ENCODE data around the gene FEM1C. TPM values are rescaled to one million over a fixed set of nuclear protein-coding genes. Genes with fewer than 3 reads are reported as not detected.

FEM1C gene
- total and polyA plus RNA-seq, 2 of the 4 experiments (the other 2 are of a cell fraction): 6.3 to 21.5 TPM

DNA sequence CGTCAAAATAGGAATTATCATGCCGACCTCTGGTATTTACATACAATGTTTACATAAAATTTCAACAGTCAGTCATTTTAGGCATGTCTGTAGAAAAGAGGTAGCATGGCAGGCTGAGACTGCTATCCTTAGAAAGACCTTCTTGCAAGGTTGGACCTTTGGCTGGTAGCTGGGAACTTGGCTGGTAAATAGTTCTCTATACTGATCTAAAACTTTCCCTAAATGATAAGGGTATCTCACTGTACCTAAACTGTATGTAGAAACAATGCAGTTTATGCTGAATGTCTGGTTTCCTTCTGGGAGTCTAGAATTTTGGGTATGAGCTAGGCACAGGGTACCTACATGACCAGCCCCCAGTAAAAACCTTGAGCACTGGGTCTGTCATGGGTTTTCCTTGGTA lies 18.0 kb downstream of the FEM1C start:
- BruUV-seq (replicated peaks): no TSS peak
- peaks cover 3% of the 10 kb centered on the region for H3K9me1 ChIP-seq (ENCODE audit: insufficient read depth, low read length)
- H3K4me1 ChIP-seq (ENCODE audit: control insufficient read depth, insufficient read depth, low read length): no peaks in the 10 kb centered on the region; the same call in none of the 2 replicates
- dilution Hi-C loops (cut with HindIII; ENCODE audit: low sequenced_read_pairs, unreplicated experiment): no loop called here
- no CpG with 5 or more reads among the region's 2 CpGs for WGBS, 2 experiments (ENCODE audit: extremely low coverage in 2 of 2, insufficient read length in 1 of 2)
- H3K14ac ChIP-seq (replicated peaks; ENCODE audit: low read depth, low read length): no peak overlapping the region
- no peak overlapping the region for H3K23ac ChIP-seq (ENCODE audit: low read depth, low read length)
- H2BK15ac ChIP-seq (ENCODE audit: low read depth, low read length): no peak overlapping the region
- no peak overlapping the region for H3K9ac ChIP-seq (ENCODE audit: low read depth, low read length)
- H3K4me3 ChIP-seq (ENCODE audit: insufficient read depth, low read depth, low read length): no peak overlapping the region
- ChIA-PET CTCF (no interaction called here), POLR2A (ENCODE audit: unreplicated experiment) (interaction anchor here (0.5 kb wide), 1 partner anchor 72 kb away, joined by 18 read pairs; no protein-coding TSS in a partner anchor)
- H4K8ac ChIP-seq (ENCODE audit: low read depth in 2 of 2, low read length in 2 of 2): no peak overlapping the region
- TF ChIP-seq FOS (IDR thresholded peaks at IDR 0.05; ENCODE audit: low read depth, low read length) (no peak), POLR2A (IDR thresholded peaks at IDR 0.05; ENCODE audit: low read depth, low read length) (no peak), MAFK (IDR thresholded peaks at IDR 0.05; ENCODE audit: low read depth, low read length) (no peak)
- TF ChIP-seq, protein P1, sequence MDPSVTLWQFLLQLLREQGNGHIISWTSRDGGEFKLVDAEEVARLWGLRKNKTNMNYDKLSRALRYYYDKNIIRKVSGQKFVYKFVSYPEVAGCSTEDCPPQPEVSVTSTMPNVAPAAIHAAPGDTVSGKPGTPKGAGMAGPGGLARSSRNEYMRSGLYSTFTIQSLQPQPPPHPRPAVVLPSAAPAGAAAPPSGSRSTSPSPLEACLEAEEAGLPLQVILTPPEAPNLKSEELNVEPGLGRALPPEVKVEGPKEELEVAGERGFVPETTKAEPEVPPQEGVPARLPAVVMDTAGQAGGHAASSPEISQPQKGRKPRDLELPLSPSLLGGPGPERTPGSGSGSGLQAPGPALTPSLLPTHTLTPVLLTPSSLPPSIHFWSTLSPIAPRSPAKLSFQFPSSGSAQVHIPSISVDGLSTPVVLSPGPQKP (IDR thresholded peaks at IDR 0.05; ENCODE audit: borderline replicate concordance, low read depth, low read length): no peak
- TF ChIP-seq, protein P2, sequence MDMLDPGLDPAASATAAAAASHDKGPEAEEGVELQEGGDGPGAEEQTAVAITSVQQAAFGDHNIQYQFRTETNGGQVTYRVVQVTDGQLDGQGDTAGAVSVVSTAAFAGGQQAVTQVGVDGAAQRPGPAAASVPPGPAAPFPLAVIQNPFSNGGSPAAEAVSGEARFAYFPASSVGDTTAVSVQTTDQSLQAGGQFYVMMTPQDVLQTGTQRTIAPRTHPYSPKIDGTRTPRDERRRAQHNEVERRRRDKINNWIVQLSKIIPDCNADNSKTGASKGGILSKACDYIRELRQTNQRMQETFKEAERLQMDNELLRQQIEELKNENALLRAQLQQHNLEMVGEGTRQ (IDR thresholded peaks at IDR 0.05; ENCODE audit: low read depth, low read length): no peak
- H3K36me3 ChIP-seq (ENCODE audit: control insufficient read depth, insufficient read depth, low read length): peaks cover 7% of the 10 kb centered on the region
- no peak for ATAC-seq (ENCODE audit: low read depth)
- intact Hi-C loops (cut with micrococcal nuclease): no loop called here
- H4K5ac ChIP-seq (ENCODE audit: low read depth, low read length): no peak overlapping the region
- no peak overlapping the region for H2AFZ ChIP-seq (replicated peaks; ENCODE audit: low read length, poor library complexity)
- DNase-seq: no peak
- H3K9me3 ChIP-seq (ENCODE audit: control insufficient read depth, insufficient read depth, low read length): no peaks in the 10 kb centered on the region
- H2BK20ac ChIP-seq (ENCODE audit: low read depth, low read length): no peak overlapping the region
- H4K20me1 ChIP-seq (ENCODE audit: insufficient read depth, low read length): peaks cover 29% of the 10 kb centered on the region; the same call in 1 of the 2 replicates
- H3K79me1 ChIP-seq (ENCODE audit: low read depth in 1 of 2, low read length in 2 of 2): peaks cover 28 to 47% of the 10 kb centered on the region in 2 experiments
- no peak overlapping the region for H2BK120ac ChIP-seq (ENCODE audit: low read depth, low read length)
- no peak overlapping the region for H3K4me2 ChIP-seq (ENCODE audit: low read depth, low read length)
- H2AK5ac ChIP-seq (ENCODE audit: low read depth, low read length): no peak overlapping the region
- no peak overlapping the region for H4K91ac ChIP-seq (ENCODE audit: insufficient read depth, low read depth, low read length)
- H3K27ac ChIP-seq (ENCODE audit: insufficient read depth, low read length): no peak overlapping the region
- H2AK9ac ChIP-seq (replicated peaks; ENCODE audit: low read depth, low read length, poor library complexity): no peak overlapping the region
- in situ Hi-C loops (cut with MboI; ENCODE audit: low sequenced_read_pairs): no loop called here
- no peak overlapping the region for H3K4ac ChIP-seq (ENCODE audit: low read depth, low read length)
- H2BK5ac ChIP-seq (ENCODE audit: low read depth, low read length, poor library complexity, severe bottlenecking): no peak overlapping the region
- H3K56ac ChIP-seq (ENCODE audit: extremely low read depth, insufficient read depth, low read length): no peak overlapping the region
- no peak overlapping the region for H3K18ac ChIP-seq (ENCODE audit: low read depth, low read length)
- H3K27me3 ChIP-seq (ENCODE audit: control insufficient read depth, insufficient read depth, low read length): no peaks in the 10 kb centered on the region
